HEK293 (cell line): ENCODE results near the gene TCHP.

ENCODE experiments used
- ZFP41 ChIP-seq: fragments of 450-650 bp; formaldehyde crosslinking; IDR thresholded peaks from 2 replicates; pipeline ENCODE4 v1.5.1; 2016; ENCODE audit warnings: missing biosample characterization, missing genetic modification characterization, borderline replicate concordance
- ZNF324 ChIP-seq: fragments of 450-650 bp; formaldehyde crosslinking; IDR thresholded peaks from 2 replicates; pipeline ENCODE4 v1.5.1; 2016; ENCODE audit warnings: missing biosample characterization, missing genetic modification characterization
- ZNF350 ChIP-seq: fragments of 450-650 bp; formaldehyde crosslinking; IDR thresholded peaks from 2 replicates; pipeline ENCODE4 v1.5.0; 2017; ENCODE audit warnings: missing biosample characterization, mild to moderate bottlenecking, missing genetic modification characterization
- ZNF366 ChIP-seq: fragments of 450-650 bp; formaldehyde crosslinking; conservative IDR thresholded peaks from 2 replicates; pipeline ENCODE4 v1.5.1; 2016; ENCODE audit warnings: missing biosample characterization, missing genetic modification characterization
- ZNF488 ChIP-seq: fragments of 450-650 bp; formaldehyde crosslinking; IDR thresholded peaks from 2 replicates; pipeline ENCODE4 v1.5.1; 2016; ENCODE audit warnings: missing biosample characterization, missing genetic modification characterization
- ZNF513 ChIP-seq: fragments of 450-650 bp; IDR thresholded peaks from 2 replicates; pipeline ENCODE4 v1.5.1; 2018; ENCODE audit warnings: missing biosample characterization, missing genetic modification characterization
- ZNF621 ChIP-seq: fragments of 450-650 bp; formaldehyde crosslinking; IDR thresholded peaks from 2 replicates; pipeline ENCODE4 v1.5.1; 2017; ENCODE audit warnings: missing biosample characterization, missing genetic modification characterization
- TF ChIP-seq, protein P1 (sequence below): fragments of 450-650 bp; formaldehyde crosslinking; IDR thresholded peaks from 2 replicates; pipeline ENCODE4 v1.5.1; 2016; ENCODE audit warnings: missing biosample characterization, missing genetic modification characterization

- no peak for TF ChIP-seq ZNF366 (tag by site-specific recombination)
- TF ChIP-seq ZNF350, result no peak
- no peak for TF ChIP-seq ZNF324 (tag by site-specific recombination)
- no peak for TF ChIP-seq ZNF621 (tag by site-specific recombination)
- no peak for TF ChIP-seq ZNF513 (tag by site-specific recombination)
- TF ChIP-seq, protein P1, sequence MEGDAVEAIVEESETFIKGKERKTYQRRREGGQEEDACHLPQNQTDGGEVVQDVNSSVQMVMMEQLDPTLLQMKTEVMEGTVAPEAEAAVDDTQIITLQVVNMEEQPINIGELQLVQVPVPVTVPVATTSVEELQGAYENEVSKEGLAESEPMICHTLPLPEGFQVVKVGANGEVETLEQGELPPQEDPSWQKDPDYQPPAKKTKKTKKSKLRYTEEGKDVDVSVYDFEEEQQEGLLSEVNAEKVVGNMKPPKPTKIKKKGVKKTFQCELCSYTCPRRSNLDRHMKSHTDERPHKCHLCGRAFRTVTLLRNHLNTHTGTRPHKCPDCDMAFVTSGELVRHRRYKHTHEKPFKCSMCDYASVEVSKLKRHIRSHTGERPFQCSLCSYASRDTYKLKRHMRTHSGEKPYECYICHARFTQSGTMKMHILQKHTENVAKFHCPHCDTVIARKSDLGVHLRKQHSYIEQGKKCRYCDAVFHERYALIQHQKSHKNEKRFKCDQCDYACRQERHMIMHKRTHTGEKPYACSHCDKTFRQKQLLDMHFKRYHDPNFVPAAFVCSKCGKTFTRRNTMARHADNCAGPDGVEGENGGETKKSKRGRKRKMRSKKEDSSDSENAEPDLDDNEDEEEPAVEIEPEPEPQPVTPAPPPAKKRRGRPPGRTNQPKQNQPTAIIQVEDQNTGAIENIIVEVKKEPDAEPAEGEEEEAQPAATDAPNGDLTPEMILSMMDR (tag by site-specific recombination), result no peak
- no peak for TF ChIP-seq ZFP41
- TF ChIP-seq ZNF488 (tag by site-specific recombination), result no peak
These were observed 61.5 kb downstream of the TCHP start for GRCh38 chr12:109961612-109962011.
